HepG2 (cell line): ENCODE results near the gene ALPK3. TPM values are rescaled to one million over a fixed set of nuclear protein-coding genes. Genes with fewer than 3 reads are reported as not detected.

Source experiments
- ATAC-seq: fragments of 200-7000 bp; cut with Tn5 transposase; 3 replicates; pipeline ENCODE4 v1.9.1; 2020; ENCODE audit warnings: mild to moderate bottlenecking, moderate library complexity
- BruUV-seq: library from RNA; stranded (reverse); fragments of 400-500 nt; replicated peaks from 2 replicates; lab custom pipeline; 2021; lab: Mats Ljungman, UMichigan
- CTCF ChIA-PET: fragments of 300-600 bp; formaldehyde crosslinking; extraction: SDS; loops from one replicate; lab custom pipeline; 2021; ENCODE audit warnings: low total read pairs, inconsistent platforms, low intra/inter-chr PET ratio; lab: Yijun Ruan, JAX
- POLR2A ChIA-PET: fragments of 350-600 bp; sonication (Branson Sonifier 250); formaldehyde crosslinking; loops from one replicate; lab custom pipeline; 2020; ENCODE audit warnings: antibody characterized with exemption, inconsistent platforms; lab: Yijun Ruan, JAX
- DNase-seq: peaks from one replicate; pipeline ENCODE4 v3.0.0-alpha.2; 2015; ENCODE audit warnings: low spot score
- FAIRE-seq: peaks from 3 replicates; lab custom pipeline; 2011; peaks lifted over from hg19 to GRCh38; lab: Jason Lieb, UNC
- H2AFZ ChIP-seq: one replicate; pipeline ENCODE4 v1.6.1; 2011; ENCODE audit warnings: low read length, inconsistent platforms
- H3K27ac ChIP-seq: fragments of 300-600 bp; 3 replicates; pipeline ENCODE4 v1.8.0; 2011; ENCODE audit warnings: mixed run types, mild to moderate bottlenecking, mixed read lengths, low read length, inconsistent platforms; ENCODE audit not compliant: insufficient read depth; ENCODE audit errors: extremely low read length
- H3K27me3 ChIP-seq, 2 experiments: fragments of 200-600 bp in 1 of 2; 2 replicates in 1 of 2; 3 replicates in 1 of 2; pipeline versions ENCODE4 v1.6.0 to v1.8.0; 2011; ENCODE audit warnings: low read length in 2 of 2, mild to moderate bottlenecking in 2 of 2, moderate library complexity in 2 of 2, inconsistent platforms in 1 of 2; ENCODE audit not compliant: insufficient read depth in 2 of 2, control insufficient read depth in 1 of 2
- H3K36me3 ChIP-seq, 2 experiments: fragments of 200-600 bp in 1 of 2; replicated peaks in 1 of 2; 2 replicates in 1 of 2; 3 replicates in 1 of 2; pipeline versions ENCODE4 v1.5.1 to v1.8.0; 2011; ENCODE audit warnings: low read length in 2 of 2, inconsistent platforms in 1 of 2; ENCODE audit not compliant: insufficient read depth in 2 of 2, control insufficient read depth in 1 of 2
- H3K4me1 ChIP-seq: 2 replicates; pipeline ENCODE4 v1.5.1; 2012; ENCODE audit warnings: low read length, inconsistent platforms; ENCODE audit not compliant: insufficient read depth
- H3K4me2 ChIP-seq: 2 replicates; pipeline ENCODE4 v1.6.0; 2011; ENCODE audit warnings: low read depth, low read length, inconsistent platforms
- H3K4me3 ChIP-seq, 3 experiments: fragments of 200-600 bp in 1 of 3; sonication (generic), shearing (Covaris generic) in 1 of 3; replicated peaks in 1 of 3; 2 replicates each; pipeline ENCODE4 v1.5.1; 2011 to 2016; ENCODE audit warnings: low read length in 3 of 3, inconsistent platforms in 2 of 3, low read depth in 2 of 3, mild to moderate bottlenecking in 2 of 3, control low read depth in 1 of 3, mixed read lengths in 1 of 3; ENCODE audit not compliant: insufficient read depth in 1 of 3
- H3K79me2 ChIP-seq: one replicate; pipeline ENCODE4 v1.6.1; 2011; ENCODE audit warnings: low read length, inconsistent platforms; ENCODE audit not compliant: insufficient read depth
- H3K9ac ChIP-seq: 2 replicates; pipeline ENCODE4 v1.6.0; 2011; ENCODE audit warnings: mild to moderate bottlenecking, low read depth, low read length, inconsistent platforms; ENCODE audit not compliant: insufficient read depth
- H3K9me3 ChIP-seq: 2 replicates; pipeline ENCODE4 v1.5.1; 2012; ENCODE audit warnings: mild to moderate bottlenecking, low read length
- H4K20me1 ChIP-seq: 2 replicates; pipeline ENCODE4 v1.6.0; 2011; ENCODE audit warnings: inconsistent platforms, mild to moderate bottlenecking, low read length, moderate library complexity; ENCODE audit not compliant: insufficient read depth
- ATAD3A ChIP-seq: sonication (generic); formaldehyde crosslinking; IDR thresholded peaks from 2 replicates; pipeline ENCODE4 v1.4.0; 2020; ENCODE audit warnings: missing genetic modification reagents
- CAMTA2 ChIP-seq: sonication (generic); formaldehyde crosslinking; IDR thresholded peaks from 2 replicates; pipeline ENCODE4 v1.4.0; 2020; ENCODE audit warnings: mild to moderate bottlenecking, missing genetic modification reagents, borderline replicate concordance
- FOXJ3 ChIP-seq: sonication (generic); formaldehyde crosslinking; IDR thresholded peaks from 2 replicates; pipeline ENCODE4 v1.4.0; 2020; ENCODE audit warnings: missing genetic modification reagents, mild to moderate bottlenecking, borderline replicate concordance
- GTF3A ChIP-seq: sonication (generic); formaldehyde crosslinking; conservative IDR thresholded peaks from 2 replicates; pipeline ENCODE4 v1.4.0; 2020; ENCODE audit warnings: mild to moderate bottlenecking, missing genetic modification reagents
- KLF15 ChIP-seq: sonication (generic); formaldehyde crosslinking; IDR thresholded peaks from 2 replicates; pipeline ENCODE4 v1.8.1; 2023; ENCODE audit warnings: borderline replicate concordance, mild to moderate bottlenecking, inconsistent platforms, missing genetic modification reagents, mixed read lengths
- RCOR2 ChIP-seq: IDR thresholded peaks from 2 replicates; pipeline ENCODE4 v1.6.1; 2016; ENCODE audit warnings: missing biosample characterization, missing genetic modification reagents
- SRSF1 ChIP-seq: fragments of 200-400 bp; formaldehyde crosslinking; optimal IDR thresholded peaks from 2 replicates; pipeline ENCODE3; 2017; ENCODE audit warnings: mild to moderate bottlenecking, low read depth, low read length, moderate library complexity
- TBX3 ChIP-seq: fragments of 450-650 bp; IDR thresholded peaks from 2 replicates; pipeline ENCODE4 v1.6.1; 2017; ENCODE audit warnings: antibody characterized with exemption, mild to moderate bottlenecking, inconsistent platforms, borderline replicate concordance
- TOE1 ChIP-seq: sonication (generic); formaldehyde crosslinking; IDR thresholded peaks from 2 replicates; pipeline ENCODE4 v1.4.0; 2020; ENCODE audit warnings: mild to moderate bottlenecking, missing genetic modification reagents
- ZBTB7B ChIP-seq: sonication (generic); formaldehyde crosslinking; IDR thresholded peaks from 2 replicates; pipeline ENCODE4 v1.4.0; 2020; ENCODE audit warnings: missing genetic modification reagents
- ZNF296 ChIP-seq: sonication (generic); formaldehyde crosslinking; conservative IDR thresholded peaks from 2 replicates; pipeline ENCODE4 v1.5.0; 2020; ENCODE audit warnings: mild to moderate bottlenecking, missing genetic modification reagents
- ZNF547 ChIP-seq: sonication (generic); formaldehyde crosslinking; IDR thresholded peaks from 2 replicates; pipeline ENCODE4 v1.5.1; 2020; ENCODE audit warnings: mild to moderate bottlenecking, missing genetic modification reagents
- in situ Hi-C: cut with HindIII; loops from 2 replicates; pipeline ENCODE4 v1.10.0; 2017; ENCODE audit warnings: low pct_unique_long_range_greater_than_20kb; ENCODE audit not compliant: extremely low pct_ligation_motif_present
- intact Hi-C: fragments of 100-400 bp; cut with micrococcal nuclease; formaldehyde crosslinking; loops from one replicate; pipeline ENCODE4 v1.10.0; 2022; ENCODE audit not compliant: unreplicated experiment
- polyA plus RNA-seq, 8 experiments: library from polyadenylated mRNA; depleted of rRNA in 3 of 8; stranded (reverse) in 7 of 8; unstranded in 1 of 8; fragments of >200 nt; fragmentation: Illumina TruSeq in 4 of 8; extraction: Trizol in 4 of 8; gene quantifications; 2 replicates each; pipeline versions ENCODE4 v1.2.1 to v1.2.3, GENCODE V29; 2011 to 2016; ENCODE audit warnings: low read depth in 4 of 8, missing spikeins in 1 of 8, mixed read lengths in 1 of 8; ENCODE audit not compliant: insufficient read depth in 1 of 8
- total RNA-seq, 5 experiments: library from RNA; depleted of rRNA; stranded (reverse); fragments of >200 nt; fragmentation: Illumina TruSeq; extraction: Trizol; gene quantifications; 2 replicates each; pipeline ENCODE4 v1.2.3, GENCODE V29; 2016; ENCODE audit warnings: low read depth in 1 of 5
- TF ChIP-seq, protein P1 (sequence below): sonication (generic); formaldehyde crosslinking; IDR thresholded peaks from 2 replicates; pipeline ENCODE4 v1.5.0; 2020; ENCODE audit warnings: missing genetic modification reagents
- TF ChIP-seq, protein P2 (sequence below): sonication (generic); formaldehyde crosslinking; IDR thresholded peaks from 2 replicates; pipeline ENCODE4 v1.4.0; 2020; ENCODE audit warnings: missing genetic modification reagents
- TF ChIP-seq, protein P3 (sequence below): sonication (generic); formaldehyde crosslinking; IDR thresholded peaks from 2 replicates; pipeline ENCODE4 v1.9.0; 2022; ENCODE audit warnings: low read depth, missing genetic modification reagents

The ALPK3 gene
- total and polyA plus RNA-seq, 2 of the 13 experiments (the other 11 are each of a cell fraction or from before 2014, with no cell fraction given) = 0.04 to 0.42 TPM

DNA sequence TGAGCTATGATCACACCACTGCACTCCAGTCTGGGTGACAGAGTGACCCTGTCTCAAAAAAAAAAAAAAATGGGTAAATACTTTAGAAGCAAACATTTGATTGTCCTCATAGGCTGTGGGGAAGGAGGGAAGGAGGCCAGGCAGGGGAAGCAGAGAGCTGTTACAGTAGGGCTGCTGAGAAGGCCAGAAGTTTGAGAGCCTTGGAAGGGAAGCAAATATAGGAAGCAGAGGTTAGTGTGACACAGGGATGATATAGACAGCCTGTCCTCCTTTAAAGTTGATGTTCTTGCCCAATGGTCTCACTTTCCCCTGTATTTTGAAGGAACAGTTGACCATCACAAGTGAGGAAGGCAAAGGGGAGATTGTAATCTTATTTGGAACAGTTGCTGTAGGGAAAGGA, 5.3 kb upstream of the ALPK3 start:
- no peak overlapping the region for H3K4me3 ChIP-seq
- TF ChIP-seq RCOR2 (CRISPR knock-in tag) (no peak), SRSF1 (no peak), ZNF547 (no peak), ZBTB7B (CRISPR knock-in tag) (no peak), TBX3 (no peak), TOE1 (CRISPR knock-in tag) (no peak), KLF15 (CRISPR knock-in tag) (no peak), FOXJ3 (CRISPR knock-in tag) (no peak), ATAD3A (CRISPR knock-in tag) (no peak), GTF3A (CRISPR knock-in tag) (no peak), ZNF296 (no peak), CAMTA2 (no peak)
- TF ChIP-seq, protein P1, sequence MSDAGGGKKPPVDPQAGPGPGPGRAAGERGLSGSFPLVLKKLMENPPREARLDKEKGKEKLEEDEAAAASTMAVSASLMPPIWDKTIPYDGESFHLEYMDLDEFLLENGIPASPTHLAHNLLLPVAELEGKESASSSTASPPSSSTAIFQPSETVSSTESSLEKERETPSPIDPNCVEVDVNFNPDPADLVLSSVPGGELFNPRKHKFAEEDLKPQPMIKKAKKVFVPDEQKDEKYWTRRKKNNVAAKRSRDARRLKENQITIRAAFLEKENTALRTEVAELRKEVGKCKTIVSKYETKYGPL (CRISPR knock-in tag) = no peak
- TF ChIP-seq, protein P2, sequence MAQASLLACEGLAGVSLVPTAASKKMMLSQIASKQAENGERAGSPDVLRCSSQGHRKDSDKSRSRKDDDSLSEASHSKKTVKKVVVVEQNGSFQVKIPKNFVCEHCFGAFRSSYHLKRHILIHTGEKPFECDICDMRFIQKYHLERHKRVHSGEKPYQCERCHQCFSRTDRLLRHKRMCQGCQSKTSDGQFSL (CRISPR knock-in tag) = no peak
- TF ChIP-seq, protein P3, sequence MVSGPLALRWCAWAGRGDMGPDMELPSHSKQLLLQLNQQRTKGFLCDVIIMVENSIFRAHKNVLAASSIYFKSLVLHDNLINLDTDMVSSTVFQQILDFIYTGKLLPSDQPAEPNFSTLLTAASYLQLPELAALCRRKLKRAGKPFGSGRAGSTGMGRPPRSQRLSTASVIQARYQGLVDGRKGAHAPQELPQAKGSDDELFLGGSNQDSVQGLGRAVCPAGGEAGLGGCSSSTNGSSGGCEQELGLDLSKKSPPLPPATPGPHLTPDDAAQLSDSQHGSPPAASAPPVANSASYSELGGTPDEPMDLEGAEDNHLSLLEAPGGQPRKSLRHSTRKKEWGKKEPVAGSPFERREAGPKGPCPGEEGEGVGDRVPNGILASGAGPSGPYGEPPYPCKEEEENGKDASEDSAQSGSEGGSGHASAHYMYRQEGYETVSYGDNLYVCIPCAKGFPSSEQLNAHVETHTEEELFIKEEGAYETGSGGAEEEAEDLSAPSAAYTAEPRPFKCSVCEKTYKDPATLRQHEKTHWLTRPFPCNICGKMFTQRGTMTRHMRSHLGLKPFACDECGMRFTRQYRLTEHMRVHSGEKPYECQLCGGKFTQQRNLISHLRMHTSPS (CRISPR knock-in tag) = no peak
- H2AFZ ChIP-seq = no peak overlapping the region
- DNase-seq = no peak
- POLR2A ChIA-PET = no interaction called here
- no peaks in the 10 kb centered on the region for H3K36me3 ChIP-seq
- CTCF ChIA-PET = no interaction called here
- intact Hi-C loops (loop anchor here (10.0 kb wide), 2 partner anchors 57 to 157 kb away; partner anchors contain the start of genes NMB and WDR73), in situ Hi-C loops (no loop called here)
- no peaks in the 10 kb centered on the region for H3K9me3 ChIP-seq
- H3K4me1 ChIP-seq = peaks cover 25% of the 10 kb centered on the region
- H3K4me2 ChIP-seq = no peak overlapping the region
- no peak overlapping the region for H3K27ac ChIP-seq
- H3K79me2 ChIP-seq = no peaks in the 10 kb centered on the region
- H3K9ac ChIP-seq = no peak overlapping the region
- H3K27me3 ChIP-seq = no peaks in the 10 kb centered on the region
- H4K20me1 ChIP-seq = no peaks in the 10 kb centered on the region
- no peak for FAIRE-seq
- BruUV-seq = no TSS peak
- no peak for ATAC-seq
